Kidney tubule cell (primary cell): ENCODE measurements around the gene PIBF1.
A peak's percentile ranks its signal among the peaks of the same experiment; 100 is the strongest.
"Not testable (repeated sequence)": the region's sequence is repeated elsewhere in the genome, so short reads cannot be mapped to it uniquely, and the experiment has no call there.

ENCODE experiments used
- DNase-seq: peaks from one replicate; pipeline ENCODE4 v3.0.0-alpha.2; 2018; ENCODE audit warnings: low spot score

The PIBF1 gene, protein sequence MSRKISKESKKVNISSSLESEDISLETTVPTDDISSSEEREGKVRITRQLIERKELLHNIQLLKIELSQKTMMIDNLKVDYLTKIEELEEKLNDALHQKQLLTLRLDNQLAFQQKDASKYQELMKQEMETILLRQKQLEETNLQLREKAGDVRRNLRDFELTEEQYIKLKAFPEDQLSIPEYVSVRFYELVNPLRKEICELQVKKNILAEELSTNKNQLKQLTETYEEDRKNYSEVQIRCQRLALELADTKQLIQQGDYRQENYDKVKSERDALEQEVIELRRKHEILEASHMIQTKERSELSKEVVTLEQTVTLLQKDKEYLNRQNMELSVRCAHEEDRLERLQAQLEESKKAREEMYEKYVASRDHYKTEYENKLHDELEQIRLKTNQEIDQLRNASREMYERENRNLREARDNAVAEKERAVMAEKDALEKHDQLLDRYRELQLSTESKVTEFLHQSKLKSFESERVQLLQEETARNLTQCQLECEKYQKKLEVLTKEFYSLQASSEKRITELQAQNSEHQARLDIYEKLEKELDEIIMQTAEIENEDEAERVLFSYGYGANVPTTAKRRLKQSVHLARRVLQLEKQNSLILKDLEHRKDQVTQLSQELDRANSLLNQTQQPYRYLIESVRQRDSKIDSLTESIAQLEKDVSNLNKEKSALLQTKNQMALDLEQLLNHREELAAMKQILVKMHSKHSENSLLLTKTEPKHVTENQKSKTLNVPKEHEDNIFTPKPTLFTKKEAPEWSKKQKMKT

DNA sequence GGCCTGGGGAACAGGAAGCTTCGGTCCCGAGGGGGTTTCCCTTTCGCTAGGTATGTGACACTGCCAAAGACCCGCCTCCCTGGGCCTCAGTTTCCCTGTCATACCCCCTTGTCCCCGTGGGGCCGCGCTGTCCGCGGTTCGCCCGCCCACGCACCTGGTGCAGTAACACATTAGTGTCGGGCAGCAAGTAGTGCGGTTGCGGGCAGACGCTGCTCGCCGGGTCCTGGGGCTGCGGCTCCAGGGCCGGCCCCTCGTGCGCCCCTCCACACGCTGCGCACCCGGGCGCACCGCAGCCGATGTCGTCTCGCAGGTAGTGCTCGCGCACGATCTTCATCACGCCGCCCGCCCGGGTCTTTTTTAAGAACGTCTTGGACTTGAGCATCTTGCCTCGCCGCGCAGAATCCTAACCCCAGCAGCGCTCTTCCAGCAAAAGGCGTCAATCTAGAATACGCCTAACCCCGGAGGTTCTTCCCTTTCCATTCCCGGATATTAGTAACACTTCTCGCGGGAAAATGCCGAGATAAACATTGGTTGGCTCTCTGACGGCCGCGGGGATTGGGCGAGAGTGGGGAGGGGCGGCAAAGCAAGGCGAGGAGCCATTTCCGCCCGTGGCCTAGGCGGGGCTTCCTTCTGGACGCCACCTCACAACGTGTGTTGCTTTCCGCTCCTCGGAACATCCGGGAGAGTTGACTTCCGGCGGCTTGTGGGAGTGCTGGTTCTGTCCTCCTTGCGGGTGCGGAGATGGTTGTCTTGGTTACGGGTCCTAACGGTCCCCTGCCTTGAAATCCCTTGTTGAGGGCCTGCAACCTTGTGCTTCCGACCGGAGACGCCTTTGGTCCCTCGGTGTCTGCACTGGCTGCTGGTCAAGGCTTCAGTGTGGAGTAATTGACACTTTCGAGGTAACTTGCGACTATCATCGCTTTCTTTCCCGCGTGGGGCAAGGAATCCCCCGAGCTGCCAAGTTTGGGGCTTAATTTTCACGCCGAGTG, at the start of gene PIBF1, which contains the start of gene DIS3:
Gene PIBF1 (plus strand): TSS at position 683 of the 989 bp plus-strand sequence. CDS start 1,337 bp downstream, outside the sequence.
Gene DIS3 (minus strand): TSS at position 450 of the 989 bp plus-strand sequence. CDS start 68 bp downstream, at position 382.
- DNase-seq, result peak; percentile 99

DNA sequence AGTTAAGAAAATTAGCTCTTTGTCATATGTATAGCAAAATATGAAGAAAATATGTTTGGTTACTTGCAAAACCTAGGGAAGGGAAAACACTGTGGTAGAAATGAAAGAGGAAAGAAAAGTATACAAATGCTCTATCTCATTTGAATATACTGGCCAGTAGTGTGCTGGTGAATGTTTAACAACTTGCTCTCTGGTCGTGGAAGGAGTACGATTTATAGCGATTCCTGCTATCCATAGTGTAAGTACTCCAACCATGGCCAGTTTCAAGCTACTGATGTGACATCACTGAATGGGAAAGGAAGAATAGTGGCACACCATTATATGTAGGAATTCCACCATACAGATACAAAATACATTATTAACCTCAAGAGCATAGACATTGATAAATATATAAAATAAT, 44.9 kb upstream of the PIBF1 start:
- DNase-seq, result peak; percentile 18

DNA sequence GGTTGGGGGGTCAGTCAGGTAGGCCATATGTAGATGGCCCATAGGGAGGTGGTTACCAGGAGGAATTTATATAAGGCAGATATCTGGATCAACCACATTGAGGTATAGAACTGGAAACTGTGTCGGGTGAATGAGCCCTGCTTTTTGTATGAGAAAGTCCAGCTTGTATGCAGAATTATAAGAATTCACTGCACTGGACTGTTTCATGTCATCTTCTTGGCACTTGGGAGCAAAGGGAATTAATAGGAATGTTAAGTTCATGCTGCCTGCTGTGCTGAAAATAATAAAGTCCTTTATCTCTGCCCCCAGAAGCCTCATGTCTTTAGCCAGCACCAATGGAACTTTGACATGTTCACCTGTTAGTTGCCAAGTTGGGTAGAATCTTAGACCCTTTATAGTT, 41.9 kb upstream of the PIBF1 start:
- no peak for DNase-seq

DNA sequence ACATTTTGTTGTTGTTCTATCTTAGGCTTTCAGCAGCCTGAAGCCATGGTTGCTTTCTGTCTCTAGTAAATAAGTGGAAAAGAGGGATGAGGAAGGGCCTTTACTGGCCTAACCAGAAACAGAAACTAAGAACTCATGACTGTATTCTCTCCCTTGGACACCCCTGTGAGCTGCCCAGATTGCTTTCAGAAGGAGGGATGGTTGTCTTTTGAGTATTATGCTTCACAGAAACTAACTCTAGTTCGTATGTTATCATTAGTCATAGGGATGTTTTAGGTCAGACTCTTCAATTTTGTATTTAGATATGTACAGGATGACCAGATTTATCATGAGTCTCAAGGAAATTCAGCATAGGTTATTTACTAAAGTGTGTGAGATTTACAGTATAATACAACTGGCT, 36.7 kb upstream of the PIBF1 start:
- DNase-seq, result no peak

DNA sequence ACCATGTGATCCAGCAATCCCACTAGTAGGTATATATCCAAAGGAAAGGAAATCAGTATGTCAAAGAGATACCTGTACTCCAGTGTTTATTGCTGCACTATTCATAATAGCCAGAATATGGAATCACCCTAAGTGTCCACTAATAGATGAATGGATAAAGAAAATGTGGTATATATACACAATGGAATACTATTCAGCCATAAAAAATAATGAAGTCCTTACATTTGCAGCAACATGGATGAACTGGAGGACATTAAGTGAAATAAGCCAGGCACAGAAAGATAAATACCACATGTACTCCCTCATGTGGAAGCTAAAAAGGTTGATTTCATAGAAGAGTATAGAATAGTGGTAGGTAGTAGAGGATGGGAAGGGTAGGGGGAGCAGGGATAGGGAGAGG, 30.7 kb upstream of the PIBF1 start:
- no peak for DNase-seq

DNA sequence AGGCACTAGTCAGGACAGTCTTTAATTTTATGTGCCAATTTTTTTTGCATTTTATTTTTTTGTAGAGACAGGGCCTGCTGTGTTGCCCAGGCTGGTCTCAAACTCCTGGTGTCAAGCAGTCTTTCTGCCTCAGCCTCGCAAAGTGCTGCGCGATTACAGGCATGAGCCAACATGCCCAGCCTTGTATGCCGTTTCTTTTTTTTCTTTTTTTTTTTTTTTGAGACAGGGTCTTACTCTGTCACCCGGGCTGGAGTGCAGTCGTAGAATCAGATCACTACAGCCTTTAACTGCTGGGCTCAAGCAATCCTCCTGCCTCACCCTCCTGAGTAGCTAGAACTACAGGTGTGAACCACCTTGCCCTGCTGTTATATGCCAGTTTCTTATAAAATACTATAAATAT, 27.8 kb upstream of the PIBF1 start:
- no peak for DNase-seq

DNA sequence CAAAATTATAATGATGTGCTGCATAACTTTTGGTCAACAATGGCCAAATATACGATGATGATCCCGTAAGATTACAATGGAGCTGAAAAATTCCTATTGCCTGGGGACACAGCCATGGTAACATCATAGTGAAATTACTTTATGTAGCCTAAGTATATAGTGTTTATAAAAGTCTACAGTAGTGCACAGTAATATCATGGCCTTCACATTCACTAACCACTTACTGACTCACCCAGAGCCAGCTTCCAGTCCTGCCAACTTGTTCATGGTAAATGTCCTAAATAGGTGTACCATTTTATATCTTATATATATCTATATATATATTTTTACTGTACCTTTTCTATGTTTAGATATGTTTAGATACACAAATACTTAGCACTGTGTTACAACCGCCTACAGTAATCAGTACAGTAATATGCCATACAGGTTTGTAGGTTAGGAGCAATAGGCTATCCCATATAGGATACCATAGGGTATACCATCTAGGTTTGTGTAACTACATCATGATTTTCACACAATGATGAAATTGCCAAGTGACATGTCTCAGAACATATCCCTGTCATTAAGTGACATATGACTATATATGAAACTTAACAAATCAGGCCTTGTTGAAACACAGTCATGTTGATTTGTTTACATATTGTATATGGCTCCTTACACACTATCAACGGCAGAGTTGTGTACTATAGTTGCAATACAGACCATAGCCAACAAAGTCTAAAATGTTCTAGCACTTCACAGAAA, 24.0 kb upstream of the PIBF1 start:
- DNase-seq, result no peak

DNA sequence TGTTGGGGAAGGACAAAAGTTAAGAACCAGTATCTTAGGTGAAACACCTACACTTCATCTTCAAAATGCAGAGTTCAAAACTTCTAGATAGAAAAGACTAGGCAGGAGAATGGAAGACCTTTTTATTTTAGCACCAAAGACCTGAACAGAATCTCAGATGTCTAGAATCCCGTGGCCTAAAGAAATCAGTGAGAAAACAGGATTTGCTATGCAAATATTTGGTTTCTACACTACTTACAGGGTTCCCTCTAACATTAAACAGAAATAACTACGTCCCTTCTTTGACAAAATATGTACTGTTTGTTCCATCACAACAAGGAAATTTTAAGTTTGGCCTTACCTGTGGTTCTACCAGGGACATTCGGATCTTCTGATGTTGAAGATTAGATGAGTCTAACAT, 21.7 kb upstream of the PIBF1 start:
- DNase-seq, result no peak

DNA sequence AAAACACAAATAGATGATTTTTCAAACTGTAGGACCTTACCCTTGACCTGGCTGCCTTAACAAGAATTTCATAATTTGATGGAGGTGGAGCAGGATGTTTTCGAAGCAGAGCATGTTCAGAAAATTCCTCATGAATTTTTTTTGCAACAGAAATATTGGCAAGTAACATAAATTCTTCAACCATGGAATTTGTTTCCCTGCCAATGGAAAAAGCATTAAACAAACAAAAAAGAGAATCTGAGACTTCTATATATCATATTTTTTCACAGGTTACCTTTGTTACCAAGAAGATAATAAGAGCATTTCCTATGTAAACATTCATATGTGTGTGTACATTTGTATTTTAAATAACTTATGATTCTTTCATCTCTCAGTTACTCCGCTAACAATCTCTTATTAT, 18.5 kb upstream of the PIBF1 start:
- DNase-seq, result no peak

DNA sequence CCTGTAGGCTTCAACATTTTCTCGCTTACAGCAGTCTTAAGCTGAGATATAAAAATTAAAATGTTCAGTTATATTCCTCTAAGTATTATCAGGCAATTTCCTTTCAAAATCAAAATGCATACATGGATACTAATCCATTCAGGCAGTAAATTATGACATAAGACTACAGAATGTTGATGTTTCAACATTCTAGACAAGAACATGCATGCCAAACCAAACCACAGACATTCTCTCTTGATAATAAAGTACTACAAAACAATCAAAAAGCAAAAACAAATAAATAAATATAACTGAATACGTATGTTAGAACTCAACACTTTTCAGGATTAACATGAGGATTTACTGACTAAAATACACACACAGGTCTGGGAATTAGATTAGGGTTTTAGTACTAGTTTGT, 7.9 kb upstream of the PIBF1 start:
- no peak for DNase-seq

DNA sequence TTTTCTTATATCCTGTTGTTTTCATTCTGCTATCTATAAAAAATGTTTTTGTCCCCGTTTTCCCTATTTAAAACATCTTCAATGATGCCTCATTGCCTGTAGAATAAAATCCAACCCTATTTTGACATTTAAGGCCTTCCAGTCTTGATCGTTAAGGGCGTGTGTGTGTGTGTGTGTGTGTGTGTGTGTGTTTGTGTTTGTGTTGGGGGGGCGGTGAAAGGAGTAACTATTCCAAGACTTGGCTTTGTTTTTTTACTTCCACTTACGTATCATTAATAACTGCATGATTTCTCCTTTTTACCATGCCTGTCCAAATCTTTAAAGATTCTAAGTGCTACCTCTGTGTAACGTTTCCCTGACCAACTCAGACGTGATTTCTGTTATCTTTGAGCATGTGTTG, 784 bp downstream of the PIBF1 start:
- peak; percentile 15 for DNase-seq

DNA sequence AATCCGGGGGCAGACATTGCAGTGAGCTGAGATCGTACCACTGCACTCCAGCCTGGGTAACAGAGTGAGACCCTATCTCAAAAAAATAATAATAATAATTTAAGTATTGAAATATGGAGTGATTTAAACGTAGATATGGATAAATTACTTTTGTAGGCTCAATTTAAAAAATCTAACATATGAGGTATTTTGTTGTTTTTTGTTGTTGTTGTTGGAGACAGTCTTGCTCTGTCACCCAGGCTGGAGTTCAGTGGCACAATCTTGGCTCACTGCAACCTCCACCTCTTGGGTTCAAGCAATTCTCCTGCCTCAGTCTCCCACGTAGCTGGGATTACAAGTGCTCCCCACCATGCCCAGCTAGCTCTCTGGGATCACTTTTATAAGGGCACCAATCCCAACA, 2.7 kb downstream of the PIBF1 start:
- not testable (repeated sequence) for DNase-seq

DNA sequence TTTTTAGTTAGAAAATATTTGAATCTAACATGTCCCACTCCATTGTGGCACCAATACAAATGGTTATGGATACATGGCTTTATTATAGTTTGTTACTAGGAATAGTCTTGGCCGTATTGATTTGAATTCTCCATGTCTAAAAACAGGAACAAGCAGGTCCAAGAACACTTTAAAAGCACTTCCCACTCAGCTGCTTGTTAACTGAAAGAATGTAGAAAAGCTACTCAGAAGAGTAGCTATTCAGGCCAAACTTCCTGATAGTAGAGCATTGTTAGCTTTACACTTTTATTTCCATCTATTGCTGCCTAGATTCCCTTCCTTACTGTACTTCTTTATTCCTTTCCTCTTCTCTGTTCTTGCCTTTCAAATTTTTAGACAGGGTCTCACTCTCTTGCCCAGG, 6.9 kb downstream of the PIBF1 start:
- no peak for DNase-seq

DNA sequence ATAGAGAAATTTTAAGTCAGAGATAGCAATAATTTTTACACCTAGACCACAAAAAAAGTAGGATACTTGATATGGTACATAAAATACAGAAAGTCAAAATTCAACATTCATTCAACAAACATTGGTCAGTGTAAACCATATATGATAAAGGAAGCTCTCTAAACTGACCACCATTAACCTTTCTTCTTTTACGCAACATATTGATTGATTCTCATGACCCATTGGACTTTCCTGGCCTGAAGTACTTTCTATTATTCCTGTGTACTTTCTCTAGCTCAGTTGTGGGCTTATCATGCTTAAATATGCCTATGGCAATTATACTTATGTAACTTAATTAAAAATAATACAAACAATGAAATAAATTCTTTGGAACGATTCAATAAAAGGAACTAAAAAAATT, 10.7 kb downstream of the PIBF1 start:
- DNase-seq, result no peak

DNA sequence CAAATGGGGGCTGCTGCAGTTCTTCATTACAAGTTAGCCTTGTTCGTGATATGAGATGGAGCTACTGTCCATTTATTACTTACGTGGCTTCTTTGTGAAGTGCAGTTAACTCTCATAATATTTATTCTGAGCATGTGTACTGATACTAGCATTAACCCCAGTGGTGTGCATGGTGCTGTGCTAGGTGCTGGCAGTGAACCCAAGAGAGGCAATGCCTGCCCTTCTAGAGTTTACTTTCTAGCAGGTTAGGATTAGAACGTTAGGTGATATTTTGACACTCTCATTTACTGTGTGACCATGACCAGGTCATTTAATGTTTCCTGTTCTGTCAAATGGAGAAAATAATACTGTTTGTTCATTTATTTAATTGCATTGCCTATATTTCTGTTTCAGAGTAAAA, 16.9 kb downstream of the PIBF1 start:
- no peak for DNase-seq

DNA sequence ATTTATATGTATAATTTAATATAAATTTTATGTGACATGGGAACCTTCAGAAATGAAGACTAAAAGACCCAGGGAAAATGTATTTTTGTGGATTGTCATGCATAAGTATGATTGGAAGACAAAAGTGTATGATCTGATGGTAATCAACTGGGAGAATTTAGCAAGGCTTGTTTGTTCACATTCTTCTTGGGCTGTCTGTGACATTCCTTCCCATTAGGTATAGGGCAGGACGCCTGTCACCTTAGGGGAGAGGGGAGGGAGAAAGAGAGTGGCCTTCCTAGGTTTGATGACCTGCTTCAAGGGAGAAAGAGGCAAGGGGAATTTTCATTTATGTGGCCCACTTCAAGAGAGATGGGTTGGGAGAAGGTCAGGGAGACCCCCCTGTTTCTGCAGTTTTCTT, 22.4 kb downstream of the PIBF1 start:
- DNase-seq, result no peak

DNA sequence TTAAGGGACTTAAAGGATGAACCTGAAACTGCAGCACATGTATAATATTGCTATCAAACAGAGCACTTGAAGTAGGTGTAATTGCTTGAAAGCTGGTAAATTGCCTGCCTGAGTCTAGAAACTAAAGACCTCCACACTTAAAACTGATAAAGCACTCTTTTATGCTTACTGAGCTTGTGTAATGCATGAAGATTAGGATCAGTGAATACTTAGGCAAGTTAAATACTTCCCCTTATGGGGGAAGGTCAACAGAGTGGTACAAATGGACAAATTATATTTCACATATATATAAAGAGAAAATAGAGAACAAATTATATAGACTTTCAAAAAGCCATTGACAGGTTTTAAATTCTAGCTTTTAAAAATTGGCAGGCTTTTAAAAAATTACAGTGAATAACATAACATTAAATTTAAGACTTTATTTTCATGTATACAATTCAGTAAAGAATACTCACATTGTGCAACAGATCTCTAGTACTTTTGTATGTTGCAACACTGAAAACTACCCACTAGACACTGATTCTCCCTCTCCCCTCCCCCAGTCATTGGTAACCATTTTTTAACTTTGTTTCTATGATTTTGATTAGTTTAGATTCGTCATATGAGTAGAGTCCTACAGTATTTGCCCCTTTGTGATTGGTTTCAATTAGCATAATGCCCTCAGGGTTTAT, 23.9 kb downstream of the PIBF1 start:
- DNase-seq, result no peak

DNA sequence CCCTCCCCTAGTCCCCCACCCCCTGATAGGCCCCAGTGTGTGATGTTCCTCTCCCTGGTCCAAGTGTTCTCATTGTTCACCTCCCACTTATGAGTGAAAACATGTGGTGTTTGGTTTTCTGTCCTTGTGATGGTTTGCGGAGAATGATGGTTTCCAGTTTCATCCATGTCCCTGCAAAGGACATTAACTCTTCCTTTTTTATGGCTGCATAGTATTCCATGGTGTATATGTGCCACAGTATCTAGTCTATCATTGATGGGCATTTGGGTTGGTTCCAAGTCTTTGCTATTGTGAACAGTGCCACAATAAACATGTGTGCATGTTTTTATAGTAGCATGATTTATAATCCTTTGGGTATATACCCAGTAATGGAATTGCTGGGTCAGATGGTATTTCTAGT, 24.6 kb downstream of the PIBF1 start:
- DNase-seq, result not testable (repeated sequence)

DNA sequence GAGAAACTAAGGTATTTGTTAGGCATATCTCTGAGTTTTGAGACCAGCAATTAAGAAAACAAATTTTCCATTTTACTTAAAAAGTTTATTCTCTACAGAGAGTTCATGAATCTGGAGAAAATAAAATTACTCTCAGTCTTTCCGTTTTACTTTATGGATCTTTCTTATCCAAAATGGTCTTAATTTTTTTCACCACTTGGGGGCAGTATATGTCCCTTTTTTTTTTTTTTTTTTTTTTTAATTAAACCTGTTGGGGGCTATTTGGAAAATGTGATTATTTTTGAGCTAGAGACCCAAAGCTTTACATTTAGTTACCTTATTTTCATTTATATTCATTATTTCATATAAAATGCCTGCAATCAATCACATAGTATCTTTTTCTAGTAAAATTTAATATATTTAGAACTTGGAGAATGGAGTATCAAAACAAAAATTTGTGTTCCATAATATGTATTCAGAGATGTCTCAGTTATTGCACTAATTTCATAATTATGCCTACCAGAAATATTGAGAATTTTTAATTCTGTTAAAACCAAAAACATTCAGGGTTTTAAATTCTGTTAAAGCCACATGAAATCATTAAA, 27.1 kb downstream of the PIBF1 start:
- DNase-seq, result peak; percentile 37

DNA sequence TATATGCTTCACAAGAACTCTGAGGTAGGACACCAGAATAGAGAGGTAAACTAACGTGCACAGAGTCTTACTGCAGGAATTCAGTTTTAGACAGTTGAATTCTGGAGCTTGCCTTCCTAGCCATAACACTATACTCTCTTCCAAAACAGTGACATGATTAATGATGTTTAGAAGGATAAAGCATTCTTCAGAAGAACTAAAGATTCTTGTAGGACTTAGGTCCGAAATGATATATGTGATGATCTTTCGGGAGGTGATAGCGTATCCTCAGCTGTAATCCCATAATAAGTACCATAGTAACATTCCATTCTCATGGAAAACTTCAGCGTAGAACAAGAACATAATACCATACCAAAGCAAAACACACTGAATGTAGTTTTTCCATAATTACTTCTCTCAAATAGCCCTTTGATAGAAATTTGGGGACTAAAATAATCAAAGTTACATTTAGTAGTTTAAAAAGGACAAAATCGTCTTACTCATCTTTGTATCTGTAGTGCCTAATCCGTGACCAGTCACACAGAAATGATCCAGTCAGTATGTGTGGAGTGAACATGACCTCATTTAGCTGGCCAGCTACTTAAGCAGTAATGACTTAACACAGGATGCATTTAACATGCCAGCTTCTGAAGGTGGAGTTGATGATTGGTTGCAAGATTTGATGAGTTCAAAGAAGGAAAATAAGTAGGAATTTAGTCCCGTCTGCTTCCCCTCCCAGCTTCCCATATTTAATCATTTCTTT, 38.4 kb downstream of the PIBF1 start:
- DNase-seq, result peak; percentile 56
